ENCODE results near the gene A2ML1.

Gene A2ML1

GRCh38 chr12:8831116-8831515 is 8.7 kb downstream of the A2ML1 start:
- no peak overlapping the region for H3K4me2 ChIP-seq (ENCODE audit: low read length)
- H3K9me3 ChIP-seq (ENCODE audit: insufficient read depth, low read length), result no peaks in the 10 kb centered on the region
- no peak overlapping the region for H3K9ac ChIP-seq (ENCODE audit: low read length)
- H3K36me3 ChIP-seq (replicated peaks; ENCODE audit: low read depth, low read length), result no peaks in the 10 kb centered on the region
- H3K79me2 ChIP-seq (ENCODE audit: low read length), result no peaks in the 10 kb centered on the region
- H3K27ac ChIP-seq (ENCODE audit: low read length), result no peak overlapping the region
- TF ChIP-seq, protein P1, sequence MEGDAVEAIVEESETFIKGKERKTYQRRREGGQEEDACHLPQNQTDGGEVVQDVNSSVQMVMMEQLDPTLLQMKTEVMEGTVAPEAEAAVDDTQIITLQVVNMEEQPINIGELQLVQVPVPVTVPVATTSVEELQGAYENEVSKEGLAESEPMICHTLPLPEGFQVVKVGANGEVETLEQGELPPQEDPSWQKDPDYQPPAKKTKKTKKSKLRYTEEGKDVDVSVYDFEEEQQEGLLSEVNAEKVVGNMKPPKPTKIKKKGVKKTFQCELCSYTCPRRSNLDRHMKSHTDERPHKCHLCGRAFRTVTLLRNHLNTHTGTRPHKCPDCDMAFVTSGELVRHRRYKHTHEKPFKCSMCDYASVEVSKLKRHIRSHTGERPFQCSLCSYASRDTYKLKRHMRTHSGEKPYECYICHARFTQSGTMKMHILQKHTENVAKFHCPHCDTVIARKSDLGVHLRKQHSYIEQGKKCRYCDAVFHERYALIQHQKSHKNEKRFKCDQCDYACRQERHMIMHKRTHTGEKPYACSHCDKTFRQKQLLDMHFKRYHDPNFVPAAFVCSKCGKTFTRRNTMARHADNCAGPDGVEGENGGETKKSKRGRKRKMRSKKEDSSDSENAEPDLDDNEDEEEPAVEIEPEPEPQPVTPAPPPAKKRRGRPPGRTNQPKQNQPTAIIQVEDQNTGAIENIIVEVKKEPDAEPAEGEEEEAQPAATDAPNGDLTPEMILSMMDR (IDR thresholded peaks at IDR 0.05; ENCODE audit: low read depth, low read length), result no peak
- no peak for TF ChIP-seq EZH2phosphoT487 (IDR thresholded peaks at IDR 0.05; ENCODE audit: low read depth)
- peaks cover 16% of the 10 kb centered on the region for H3K27me3 ChIP-seq (ENCODE audit: low read depth, low read length)
- no peak overlapping the region for H3K4me3 ChIP-seq (ENCODE audit: low read length)
- peaks cover 4% of the 10 kb centered on the region for H3K4me1 ChIP-seq (ENCODE audit: low read length)
- H2AFZ ChIP-seq (ENCODE audit: low read depth, low read length), result 0 out of 2 replicates have a peak overlapping the region, but pooled peaks have one; percentile 46
- no peaks in the 10 kb centered on the region for H4K20me1 ChIP-seq (ENCODE audit: insufficient read depth, low read length)

DNA sequence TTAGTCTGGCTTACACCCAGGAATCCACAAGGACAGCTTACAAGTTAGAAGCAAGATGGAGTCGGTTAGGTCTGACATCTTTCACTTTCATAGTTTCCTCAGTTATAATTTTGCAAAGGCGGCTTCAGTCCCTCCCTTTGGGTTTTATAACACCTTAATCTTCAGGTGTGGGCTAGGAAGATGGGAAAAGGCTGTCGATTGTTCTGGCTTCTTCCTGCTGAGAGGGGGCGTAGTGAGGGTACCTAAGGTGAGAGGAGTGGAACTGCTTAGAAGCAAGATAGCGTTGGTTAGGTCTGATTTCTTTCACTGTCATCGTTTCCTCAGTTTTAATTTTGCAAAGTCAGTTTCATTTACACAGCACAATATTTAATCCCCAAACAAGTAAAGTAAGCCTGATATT is 10.1 kb downstream of the A2ML1 start:
- Histone ChIP-seq H3K27me3 (ENCODE audit: low read depth, low read length) (peaks cover 16% of the 10 kb centered on the region), H4K20me1 (ENCODE audit: insufficient read depth, low read length) (no peaks in the 10 kb centered on the region), H3K36me3 (replicated peaks; ENCODE audit: low read depth, low read length) (no peaks in the 10 kb centered on the region), H2AFZ (ENCODE audit: low read depth, low read length) (no peak overlapping the region), H3K4me3 (ENCODE audit: low read length) (no peak overlapping the region), H3K4me1 (ENCODE audit: low read length) (peaks cover under 1% of the 10 kb centered on the region), H3K9me3 (ENCODE audit: insufficient read depth, low read length) (no peaks in the 10 kb centered on the region), H3K27ac (ENCODE audit: low read length) (no peak overlapping the region), H3K9ac (ENCODE audit: low read length) (no peak overlapping the region), H3K79me2 (ENCODE audit: low read length) (no peaks in the 10 kb centered on the region), H3K4me2 (ENCODE audit: low read length) (no peak overlapping the region)
- TF ChIP-seq, protein P1 (IDR thresholded peaks at IDR 0.05; ENCODE audit: low read depth, low read length), result no peak
- TF ChIP-seq EZH2phosphoT487 (IDR thresholded peaks at IDR 0.05; ENCODE audit: low read depth), result no peak

GRCh38 chr12:8834230-8834629 is 11.8 kb downstream of the A2ML1 start:
- Histone ChIP-seq H3K36me3 (replicated peaks; ENCODE audit: low read depth, low read length) (no peaks in the 10 kb centered on the region), H3K4me3 (ENCODE audit: low read length) (no peak overlapping the region), H3K4me1 (ENCODE audit: low read length) (no peaks in the 10 kb centered on the region), H3K9ac (ENCODE audit: low read length) (no peak overlapping the region), H4K20me1 (ENCODE audit: insufficient read depth, low read length) (no peaks in the 10 kb centered on the region), H2AFZ (ENCODE audit: low read depth, low read length) (no peak overlapping the region), H3K27me3 (ENCODE audit: low read depth, low read length) (peaks cover 17% of the 10 kb centered on the region), H3K4me2 (ENCODE audit: low read length) (no peak overlapping the region), H3K79me2 (ENCODE audit: low read length) (no peaks in the 10 kb centered on the region), H3K27ac (ENCODE audit: low read length) (no peak overlapping the region), H3K9me3 (ENCODE audit: insufficient read depth, low read length) (no peaks in the 10 kb centered on the region)
- no peak for TF ChIP-seq EZH2phosphoT487 (IDR thresholded peaks at IDR 0.05; ENCODE audit: low read depth)
- TF ChIP-seq, protein P1 (IDR thresholded peaks at IDR 0.05; ENCODE audit: low read depth, low read length), result no peak

GRCh38 chr12:8837291-8837690 is 14.9 kb downstream of the A2ML1 start:
- Histone ChIP-seq H3K4me2 (ENCODE audit: low read length) (no peak overlapping the region), H3K9me3 (ENCODE audit: insufficient read depth, low read length) (no peaks in the 10 kb centered on the region), H4K20me1 (ENCODE audit: insufficient read depth, low read length) (no peaks in the 10 kb centered on the region), H3K4me1 (ENCODE audit: low read length) (no peaks in the 10 kb centered on the region), H3K27me3 (ENCODE audit: low read depth, low read length) (peaks cover 27% of the 10 kb centered on the region), H3K36me3 (replicated peaks; ENCODE audit: low read depth, low read length) (no peaks in the 10 kb centered on the region), H3K9ac (ENCODE audit: low read length) (no peak overlapping the region), H3K27ac (ENCODE audit: low read length) (no peak overlapping the region), H2AFZ (ENCODE audit: low read depth, low read length) (no peak overlapping the region), H3K4me3 (ENCODE audit: low read length) (no peak overlapping the region), H3K79me2 (ENCODE audit: low read length) (no peaks in the 10 kb centered on the region)
- TF ChIP-seq, protein P1 (IDR thresholded peaks at IDR 0.05; ENCODE audit: low read depth, low read length), result no peak
- TF ChIP-seq EZH2phosphoT487 (IDR thresholded peaks at IDR 0.05; ENCODE audit: low read depth), result no peak
